HepG2 (cell line): Measurements from ENCODE around the gene TP53I3. TPM values are rescaled to one million over a fixed set of nuclear protein-coding genes. Genes with fewer than 3 reads are reported as not detected.

Source experiments
- BORCS8-MEF2B ChIP-seq: sonication (generic); formaldehyde crosslinking; IDR thresholded peaks from 2 replicates; pipeline ENCODE4 v1.8.0; 2022; ENCODE audit warnings: mild to moderate bottlenecking, missing genetic modification reagents
- CBX2 ChIP-seq, 2 experiments: fragments of 200-600 bp in 1 of 2; sonication (generic); formaldehyde crosslinking in 1 of 2; IDR thresholded peaks; 2 replicates each; pipeline versions ENCODE4 v1.7.0 to v1.8.1; 2018 to 2022; ENCODE audit warnings: low read depth in 2 of 2, low read length in 1 of 2, mild to moderate bottlenecking in 1 of 2, missing genetic modification reagents in 1 of 2
- ESRRA ChIP-seq: sonication (generic); formaldehyde crosslinking; IDR thresholded peaks from 2 replicates; pipeline ENCODE4 v1.5.1; 2020; ENCODE audit warnings: mild to moderate bottlenecking, low read depth, missing genetic modification reagents
- IKZF1 ChIP-seq: fragments of 450-650 bp; IDR thresholded peaks from 2 replicates; pipeline ENCODE4 v1.7.1; 2016
- KDM4B ChIP-seq: sonication (generic); formaldehyde crosslinking; IDR thresholded peaks from 2 replicates; pipeline ENCODE4 v1.4.0; 2020; ENCODE audit warnings: missing genetic modification reagents
- PHB2 ChIP-seq: fragments of 450-650 bp; IDR thresholded peaks from 2 replicates; pipeline ENCODE4 v1.6.1; 2018; ENCODE audit not compliant: partially characterized antibody
- RFX3 ChIP-seq: IDR thresholded peaks from 2 replicates; pipeline ENCODE4 v1.6.1; 2016; ENCODE audit warnings: missing biosample characterization, missing genetic modification reagents
- YEATS2 ChIP-seq: sonication (generic); formaldehyde crosslinking; IDR thresholded peaks from 2 replicates; pipeline ENCODE4 v1.4.0; 2020; ENCODE audit warnings: missing genetic modification reagents, borderline replicate concordance
- ZNF138 ChIP-seq: sonication (generic); formaldehyde crosslinking; IDR thresholded peaks from 2 replicates; pipeline ENCODE4 v1.5.0; 2020; ENCODE audit warnings: mild to moderate bottlenecking, low read depth, missing genetic modification reagents
- ZNF143 ChIP-seq: sonication (generic); formaldehyde crosslinking; IDR thresholded peaks from 2 replicates; pipeline ENCODE4 v1.4.0; 2020; ENCODE audit warnings: missing genetic modification reagents
- ZNF446 ChIP-seq: sonication (generic); formaldehyde crosslinking; IDR thresholded peaks from 2 replicates; pipeline ENCODE4 v1.5.0; 2020; ENCODE audit warnings: mild to moderate bottlenecking, missing genetic modification reagents
- ZNF484 ChIP-seq: sonication (generic); formaldehyde crosslinking; IDR thresholded peaks from 2 replicates; pipeline ENCODE4 v1.5.1; 2020; ENCODE audit warnings: mild to moderate bottlenecking, low read depth, missing genetic modification reagents, borderline replicate concordance
- ZNF776 ChIP-seq: sonication (generic); formaldehyde crosslinking; IDR thresholded peaks from 2 replicates; pipeline ENCODE4 v1.4.0; 2020; ENCODE audit warnings: mild to moderate bottlenecking, missing genetic modification reagents
- ZNF83 ChIP-seq: sonication (generic); formaldehyde crosslinking; IDR thresholded peaks from 2 replicates; pipeline ENCODE4 v1.4.0; 2020; ENCODE audit warnings: missing genetic modification reagents, mild to moderate bottlenecking, borderline replicate concordance
- ZSCAN21 ChIP-seq: sonication (generic); formaldehyde crosslinking; IDR thresholded peaks from 2 replicates; pipeline ENCODE4 v1.8.0; 2022; ENCODE audit warnings: mild to moderate bottlenecking, missing genetic modification reagents, moderate library complexity, borderline replicate concordance
- polyA plus RNA-seq, 8 experiments: library from polyadenylated mRNA; depleted of rRNA in 3 of 8; stranded (reverse) in 7 of 8; unstranded in 1 of 8; fragments of >200 nt; fragmentation: Illumina TruSeq in 4 of 8; extraction: Trizol in 4 of 8; gene quantifications; 2 replicates each; pipeline versions ENCODE4 v1.2.1 to v1.2.3, GENCODE V29; 2011 to 2016; ENCODE audit warnings: low read depth in 4 of 8, missing spikeins in 1 of 8, mixed read lengths in 1 of 8; ENCODE audit not compliant: insufficient read depth in 1 of 8
- total RNA-seq, 5 experiments: library from RNA; depleted of rRNA; stranded (reverse); fragments of >200 nt; fragmentation: Illumina TruSeq; extraction: Trizol; gene quantifications; 2 replicates each; pipeline ENCODE4 v1.2.3, GENCODE V29; 2016; ENCODE audit warnings: low read depth in 1 of 5
- TF ChIP-seq, protein P1 (sequence below): sonication (generic); formaldehyde crosslinking; IDR thresholded peaks from 2 replicates; pipeline ENCODE4 v1.4.0; 2020; ENCODE audit warnings: mild to moderate bottlenecking, missing genetic modification reagents, borderline replicate concordance
- TF ChIP-seq, protein P2 (sequence below): sonication (generic); formaldehyde crosslinking; IDR thresholded peaks from 2 replicates; pipeline ENCODE4 v1.8.0; 2023; ENCODE audit warnings: mild to moderate bottlenecking, missing genetic modification reagents
- TF ChIP-seq, protein P3 (sequence below): sonication (generic); IDR thresholded peaks from 2 replicates; pipeline ENCODE4 v1.6.1; 2016; ENCODE audit warnings: low read depth, borderline replicate concordance
- TF ChIP-seq, protein P4 (sequence below): sonication (generic); formaldehyde crosslinking; IDR thresholded peaks from 2 replicates; pipeline ENCODE4 v1.4.0; 2020; ENCODE audit warnings: mild to moderate bottlenecking, missing genetic modification reagents

Gene TP53I3
- total and polyA plus RNA-seq, 2 of the 13 experiments (the other 11 are each of a cell fraction or from before 2014, with no cell fraction given) = 25.0 to 44.1 TPM

DNA sequence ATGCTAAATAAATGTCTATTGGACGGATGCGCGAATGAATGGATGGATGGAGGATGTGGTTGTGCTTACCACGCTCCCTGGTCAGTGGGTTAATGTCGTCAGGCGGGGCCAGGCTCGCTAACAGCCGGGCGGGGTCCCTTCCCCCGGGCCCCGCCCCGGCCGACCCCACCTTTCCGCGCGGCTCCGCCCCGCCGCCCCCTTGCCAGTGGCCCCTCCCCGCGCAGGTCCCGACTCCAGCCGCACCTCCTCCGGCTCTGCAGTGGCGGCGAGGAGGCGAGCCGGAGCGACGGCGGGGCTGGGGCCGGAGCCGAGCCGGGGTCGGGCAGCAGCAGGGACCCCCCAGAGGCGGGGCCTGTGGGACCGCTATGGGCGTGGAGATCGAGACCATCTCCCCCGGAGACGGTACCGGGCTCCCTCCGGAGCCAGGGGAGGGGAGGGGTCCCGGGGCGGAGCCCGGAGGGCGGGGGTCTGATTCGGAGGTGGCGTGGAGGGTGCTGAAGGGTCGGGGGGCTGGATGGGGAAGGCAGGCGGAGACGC, 35.1 kb downstream of the TP53I3 start, which contains the start of gene FKBP1B (continued):
- TF ChIP-seq, protein P1, sequence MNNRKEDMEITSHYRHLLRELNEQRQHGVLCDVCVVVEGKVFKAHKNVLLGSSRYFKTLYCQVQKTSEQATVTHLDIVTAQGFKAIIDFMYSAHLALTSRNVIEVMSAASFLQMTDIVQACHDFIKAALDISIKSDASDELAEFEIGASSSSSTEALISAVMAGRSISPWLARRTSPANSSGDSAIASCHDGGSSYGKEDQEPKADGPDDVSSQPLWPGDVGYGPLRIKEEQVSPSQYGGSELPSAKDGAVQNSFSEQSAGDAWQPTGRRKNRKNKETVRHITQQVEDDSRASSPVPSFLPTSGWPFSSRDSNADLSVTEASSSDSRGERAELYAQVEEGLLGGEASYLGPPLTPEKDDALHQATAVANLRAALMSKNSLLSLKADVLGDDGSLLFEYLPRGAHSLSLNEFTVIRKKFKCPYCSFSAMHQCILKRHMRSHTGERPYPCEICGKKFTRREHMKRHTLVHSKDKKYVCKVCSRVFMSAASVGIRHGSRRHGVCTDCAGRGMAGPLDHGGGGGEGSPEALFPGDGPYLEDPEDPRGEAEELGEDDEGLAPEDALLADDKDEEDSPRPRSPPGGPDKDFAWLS = no peak
- TF ChIP-seq PHB2 = no peak
- no peak for TF ChIP-seq CBX2 (IDR thresholded peaks at IDR 0.05; ENCODE audit: low read depth, low read length)
- no peak for TF ChIP-seq CBX2 (CRISPR knock-in tag; IDR thresholded peaks at IDR 0.05; ENCODE audit: low read depth)
- TF ChIP-seq IKZF1 = no peak
- TF ChIP-seq ZNF446 (CRISPR knock-in tag) = no peak
- no peak for TF ChIP-seq YEATS2 (CRISPR knock-in tag)
- TF ChIP-seq, protein P2, sequence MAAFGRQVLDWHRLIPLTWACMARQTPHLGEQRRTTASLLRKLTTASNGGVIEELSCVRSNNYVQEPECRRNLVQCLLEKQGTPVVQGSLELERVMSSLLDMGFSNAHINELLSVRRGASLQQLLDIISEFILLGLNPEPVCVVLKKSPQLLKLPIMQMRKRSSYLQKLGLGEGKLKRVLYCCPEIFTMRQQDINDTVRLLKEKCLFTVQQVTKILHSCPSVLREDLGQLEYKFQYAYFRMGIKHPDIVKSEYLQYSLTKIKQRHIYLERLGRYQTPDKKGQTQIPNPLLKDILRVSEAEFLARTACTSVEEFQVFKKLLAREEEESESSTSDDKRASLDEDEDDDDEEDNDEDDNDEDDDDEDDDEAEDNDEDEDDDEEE (CRISPR knock-in tag) = peak; percentile 70
- TF ChIP-seq ZNF138 (CRISPR knock-in tag) = no peak
- TF ChIP-seq ESRRA (CRISPR knock-in tag) = peak; percentile 14; the same call in 1 of the 2 replicates
- TF ChIP-seq BORCS8-MEF2B (CRISPR knock-in tag) = 0 out of 2 replicates have a peak, but pooled peaks have one; percentile 35
- TF ChIP-seq, protein P3, sequence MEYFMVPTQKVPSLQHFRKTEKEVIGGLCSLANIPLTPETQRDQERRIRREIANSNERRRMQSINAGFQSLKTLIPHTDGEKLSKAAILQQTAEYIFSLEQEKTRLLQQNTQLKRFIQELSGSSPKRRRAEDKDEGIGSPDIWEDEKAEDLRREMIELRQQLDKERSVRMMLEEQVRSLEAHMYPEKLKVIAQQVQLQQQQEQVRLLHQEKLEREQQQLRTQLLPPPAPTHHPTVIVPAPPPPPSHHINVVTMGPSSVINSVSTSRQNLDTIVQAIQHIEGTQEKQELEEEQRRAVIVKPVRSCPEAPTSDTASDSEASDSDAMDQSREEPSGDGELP = no peak
- no peak for TF ChIP-seq ZNF83 (CRISPR knock-in tag)
- no peak for TF ChIP-seq KDM4B (CRISPR knock-in tag)
- TF ChIP-seq, protein P4, sequence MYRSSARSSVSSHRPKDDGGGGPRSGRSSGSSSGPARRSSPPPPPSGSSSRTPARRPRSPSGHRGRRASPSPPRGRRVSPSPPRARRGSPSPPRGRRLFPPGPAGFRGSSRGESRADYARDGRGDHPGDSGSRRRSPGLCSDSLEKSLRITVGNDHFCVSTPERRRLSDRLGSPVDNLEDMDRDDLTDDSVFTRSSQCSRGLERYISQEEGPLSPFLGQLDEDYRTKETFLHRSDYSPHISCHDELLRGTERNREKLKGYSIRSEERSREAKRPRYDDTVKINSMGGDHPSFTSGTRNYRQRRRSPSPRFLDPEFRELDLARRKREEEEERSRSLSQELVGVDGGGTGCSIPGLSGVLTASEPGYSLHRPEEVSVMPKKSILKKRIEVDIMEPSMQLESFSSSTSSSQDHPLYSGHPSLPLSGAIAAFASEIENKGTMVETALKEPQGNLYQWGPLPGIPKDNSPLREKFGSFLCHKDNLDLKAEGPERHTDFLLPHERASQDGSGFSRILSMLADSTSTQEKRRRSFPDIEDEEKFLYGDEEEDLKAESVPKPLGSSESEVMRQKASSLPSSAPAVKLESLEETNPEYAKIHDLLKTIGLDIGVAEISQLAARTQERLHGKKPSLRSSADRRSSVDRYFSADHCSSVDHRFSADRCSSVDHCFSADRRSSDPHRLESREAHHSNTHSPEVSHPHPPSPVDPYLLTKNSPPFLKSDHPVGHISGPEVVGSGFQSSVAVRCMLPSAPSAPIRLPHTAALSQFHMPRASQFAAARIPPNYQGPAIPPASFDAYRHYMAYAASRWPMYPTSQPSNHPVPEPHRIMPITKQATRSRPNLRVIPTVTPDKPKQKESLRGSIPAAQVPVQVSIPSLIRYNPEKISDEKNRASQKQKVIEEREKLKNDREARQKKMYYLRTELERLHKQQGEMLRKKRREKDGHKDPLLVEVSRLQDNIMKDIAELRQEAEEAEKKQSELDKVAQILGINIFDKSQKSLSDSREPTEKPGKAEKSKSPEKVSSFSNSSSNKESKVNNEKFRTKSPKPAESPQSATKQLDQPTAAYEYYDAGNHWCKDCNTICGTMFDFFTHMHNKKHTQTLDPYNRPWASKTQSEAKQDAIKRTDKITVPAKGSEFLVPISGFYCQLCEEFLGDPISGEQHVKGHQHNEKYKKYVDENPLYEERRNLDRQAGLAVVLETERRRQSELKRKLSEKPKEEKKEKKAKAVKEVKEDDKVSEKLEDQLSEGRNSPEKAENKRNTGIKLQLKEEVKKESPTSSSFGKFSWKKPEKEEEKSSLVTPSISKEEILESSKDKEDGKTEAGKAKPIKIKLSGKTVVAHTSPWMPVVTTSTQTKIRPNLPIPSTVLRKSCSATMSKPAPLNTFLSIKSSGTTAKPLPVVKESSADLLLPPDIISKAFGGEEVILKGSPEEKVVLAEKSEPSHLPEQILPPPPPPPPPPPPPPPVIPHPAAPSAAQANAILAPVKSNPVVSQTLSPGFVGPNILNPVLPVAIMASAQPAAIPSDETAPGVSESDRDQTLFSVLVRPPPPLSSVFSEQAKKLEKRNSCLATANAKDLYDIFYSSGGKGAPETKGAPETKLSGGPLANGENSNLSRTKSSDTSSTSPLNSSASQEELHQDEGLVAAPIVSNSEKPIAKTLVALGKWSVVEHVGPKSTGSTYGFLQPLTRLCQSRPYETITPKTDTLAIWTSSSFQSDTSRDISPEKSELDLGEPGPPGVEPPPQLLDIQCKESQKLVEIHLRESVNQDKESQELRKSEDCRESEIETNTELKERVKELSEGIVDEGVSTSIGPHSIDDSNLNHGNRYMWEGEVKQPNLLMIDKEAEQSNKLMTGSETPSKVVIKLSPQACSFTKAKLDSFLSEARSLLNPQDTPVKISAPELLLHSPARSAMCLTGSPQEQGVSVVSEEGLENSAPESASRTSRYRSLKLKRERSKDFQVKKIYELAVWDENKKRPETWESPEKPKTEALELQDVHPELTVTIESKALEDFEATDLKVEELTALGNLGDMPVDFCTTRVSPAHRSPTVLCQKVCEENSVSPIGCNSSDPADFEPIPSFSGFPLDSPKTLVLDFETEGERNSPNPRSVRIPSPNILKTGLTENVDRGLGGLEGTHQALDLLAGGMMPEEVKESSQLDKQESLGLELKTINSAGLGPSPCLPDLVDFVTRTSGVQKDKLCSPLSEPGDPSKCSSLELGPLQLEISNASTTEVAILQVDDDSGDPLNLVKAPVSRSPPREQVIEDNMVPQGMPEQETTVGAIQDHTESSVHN (CRISPR knock-in tag) = no peak
- no peak for TF ChIP-seq ZSCAN21
- no peak for TF ChIP-seq ZNF776
- TF ChIP-seq ZNF143 (CRISPR knock-in tag) = no peak
- TF ChIP-seq RFX3 (CRISPR knock-in tag) = no peak
- TF ChIP-seq ZNF484 = no peak
